ENCODE data around the gene KIAA1191.
"Not testable (repeated sequence)": the region's sequence is repeated elsewhere in the genome, so short reads cannot be mapped to it uniquely, and the experiment has no call there.

KIAA1191 gene

DNA sequence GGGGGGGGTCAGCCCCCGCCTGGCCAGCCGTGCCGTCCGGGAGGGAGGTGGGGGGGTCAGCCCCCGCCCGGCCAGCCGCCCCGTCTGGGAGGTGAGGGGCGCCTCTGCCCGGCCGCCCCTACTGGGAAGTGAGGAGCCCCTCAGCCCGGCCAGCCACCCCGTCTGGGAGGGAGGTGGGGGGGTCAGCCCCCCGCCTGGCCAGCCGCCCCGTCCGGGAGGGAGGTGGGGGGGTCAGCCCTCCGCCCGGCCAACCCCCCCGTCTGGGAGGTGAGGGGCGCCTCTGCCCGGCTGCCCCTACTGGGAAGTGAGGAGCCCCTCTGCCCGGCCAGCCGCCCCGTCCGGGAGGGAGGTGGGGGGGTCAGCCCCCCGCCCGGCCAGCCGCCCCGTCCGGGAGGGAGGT is 56.2 kb downstream of the KIAA1191 start:
- not testable (repeated sequence) for DNase-seq

Measured in AML-193 (cell line).